Measurements from ENCODE around the gene FGF13. TPM values are rescaled to one million over a fixed set of nuclear protein-coding genes. Genes with fewer than 3 reads are reported as not detected.
A peak's percentile ranks its signal among the peaks of the same experiment; 100 is the strongest.

The FGF13 gene
- total RNA-seq = not detected

- Mint-ChIP-seq H3K4me3 (no peak within 1 kb of the TSS), H3K36me3 (ENCODE audit: low read depth) (no peaks in the 10 kb centered on the region), H3K27me3 (ENCODE audit: low read depth) (peaks cover 21% of the 10 kb centered on the region), H3K9me3 (ENCODE audit: insufficient read depth) (no peaks in the 10 kb centered on the region), H3K4me1 (ENCODE audit: low read depth) (no peaks in the 10 kb centered on the region), H3K27ac (no peak within 1 kb of the TSS)
- CTCF ChIA-PET = no interaction called here
- ATAC-seq = no peak
- POLR2A ChIA-PET = no interaction called here
- no peak for DNase-seq
Observed at GRCh38 chrX:138711399-138712347, at the start of gene FGF13. FGF13 (minus strand) TSS chrX:138711717; CDS start chrX:138711003, 714 bp downstream.

DNA sequence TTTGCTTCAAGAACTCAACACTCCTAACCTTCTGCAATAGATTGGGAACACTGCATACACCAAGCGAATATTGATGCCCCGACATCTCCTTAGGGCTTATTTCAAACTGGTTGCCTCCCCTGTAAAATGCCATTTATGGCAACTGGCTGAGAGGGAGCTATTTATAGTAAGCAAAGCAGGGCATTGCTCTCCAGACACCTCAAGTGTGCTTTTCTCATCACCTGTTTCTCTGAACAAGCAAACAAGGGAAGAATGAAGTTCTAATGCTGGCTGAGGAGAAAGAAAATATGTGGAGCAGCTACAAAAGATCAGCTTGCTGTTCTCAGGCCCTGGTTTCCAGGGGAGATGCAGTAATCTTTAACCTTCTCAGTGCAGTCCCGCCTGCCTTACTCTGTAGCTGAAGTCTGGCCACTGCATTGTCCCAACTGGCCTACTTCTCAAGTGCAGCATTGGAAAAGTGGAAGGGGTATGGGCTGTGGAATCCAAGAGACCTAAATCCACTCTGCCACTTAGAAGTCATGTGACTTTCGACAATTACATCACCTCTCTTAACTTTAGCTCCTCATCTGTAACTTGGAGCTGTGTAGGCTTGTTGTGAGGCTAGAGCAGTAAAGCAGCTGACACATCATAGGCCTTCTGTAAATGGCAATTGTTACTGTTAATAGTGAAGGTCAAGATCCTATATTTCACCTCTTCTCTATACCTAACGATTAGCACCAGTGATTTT lies 47.9 kb upstream of the FGF13 start:
- H3K27ac Mint-ChIP-seq = no peak overlapping the region
- POLR2A ChIA-PET = no interaction called here

GRCh38 chrX:138756234-138756633 lies 44.7 kb upstream of the FGF13 start:
- no peak overlapping the region for H3K27ac Mint-ChIP-seq
- no peak overlapping the region for H3K4me3 Mint-ChIP-seq
- no peak for DNase-seq
- no peaks in the 10 kb centered on the region for H3K36me3 Mint-ChIP-seq (ENCODE audit: low read depth)
- ChIA-PET CTCF (no interaction called here), POLR2A (no interaction called here)
- no peak for ATAC-seq
- no peaks in the 10 kb centered on the region for H3K27me3 Mint-ChIP-seq (ENCODE audit: low read depth)
- H3K9me3 Mint-ChIP-seq (ENCODE audit: insufficient read depth) = no peaks in the 10 kb centered on the region
- H3K4me1 Mint-ChIP-seq (ENCODE audit: low read depth) = no peaks in the 10 kb centered on the region

More for the DNA sequence above, 47.9 kb upstream of the FGF13 start:
- Mint-ChIP-seq H3K4me3 (no peak overlapping the region), H3K4me1 (ENCODE audit: low read depth) (no peaks in the 10 kb centered on the region), H3K9me3 (ENCODE audit: insufficient read depth) (no peaks in the 10 kb centered on the region), H3K27me3 (ENCODE audit: low read depth) (no peaks in the 10 kb centered on the region), H3K36me3 (ENCODE audit: low read depth) (no peaks in the 10 kb centered on the region)
- CTCF ChIA-PET = no interaction called here
- DNase-seq (no peak), ATAC-seq (no peak)

GRCh38 chrX:138754861-138755260 lies 43.3 kb upstream of the FGF13 start:
- no peaks in the 10 kb centered on the region for H3K4me1 Mint-ChIP-seq (ENCODE audit: low read depth)
- no peaks in the 10 kb centered on the region for H3K27me3 Mint-ChIP-seq (ENCODE audit: low read depth)
- no peak overlapping the region for H3K27ac Mint-ChIP-seq
- no peaks in the 10 kb centered on the region for H3K9me3 Mint-ChIP-seq (ENCODE audit: insufficient read depth)
- no peak for ATAC-seq
- H3K36me3 Mint-ChIP-seq (ENCODE audit: low read depth) = no peaks in the 10 kb centered on the region
- POLR2A ChIA-PET = no interaction called here
- DNase-seq = no peak
- CTCF ChIA-PET = no interaction called here
- H3K4me3 Mint-ChIP-seq = no peak overlapping the region

DNA sequence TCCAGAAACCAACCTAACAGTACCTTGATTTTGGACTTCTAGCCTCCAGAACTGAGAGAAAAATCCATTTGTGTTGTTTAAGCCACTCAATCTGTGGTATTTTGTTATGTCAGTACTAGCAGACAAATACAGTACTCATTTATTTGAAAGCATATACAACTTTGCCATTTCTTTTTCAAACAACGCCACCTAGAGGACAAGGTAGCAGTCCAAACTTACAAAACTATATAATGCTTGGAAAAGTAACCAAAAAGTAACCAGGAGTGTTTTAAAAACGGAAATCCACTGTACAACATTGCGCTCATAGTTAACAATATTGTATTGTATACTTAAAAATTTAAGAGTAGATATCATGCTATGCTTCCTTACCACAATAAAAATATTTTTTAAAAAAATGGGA lies 37.0 kb upstream of the FGF13 start:
- H3K9me3 Mint-ChIP-seq (ENCODE audit: insufficient read depth) = no peaks in the 10 kb centered on the region
- DNase-seq = no peak
- ATAC-seq = no peak
- CTCF ChIA-PET = interaction anchor here (1.2 kb wide), 1 partner anchor 10 kb away, joined by 3 read pairs; no protein-coding TSS in a partner anchor
- no peaks in the 10 kb centered on the region for H3K27me3 Mint-ChIP-seq (ENCODE audit: low read depth)
- POLR2A ChIA-PET = no interaction called here
- H3K27ac Mint-ChIP-seq = no peak overlapping the region
- no peak overlapping the region for H3K4me3 Mint-ChIP-seq
- H3K4me1 Mint-ChIP-seq (ENCODE audit: low read depth) = no peaks in the 10 kb centered on the region
- no peaks in the 10 kb centered on the region for H3K36me3 Mint-ChIP-seq (ENCODE audit: low read depth)

DNA sequence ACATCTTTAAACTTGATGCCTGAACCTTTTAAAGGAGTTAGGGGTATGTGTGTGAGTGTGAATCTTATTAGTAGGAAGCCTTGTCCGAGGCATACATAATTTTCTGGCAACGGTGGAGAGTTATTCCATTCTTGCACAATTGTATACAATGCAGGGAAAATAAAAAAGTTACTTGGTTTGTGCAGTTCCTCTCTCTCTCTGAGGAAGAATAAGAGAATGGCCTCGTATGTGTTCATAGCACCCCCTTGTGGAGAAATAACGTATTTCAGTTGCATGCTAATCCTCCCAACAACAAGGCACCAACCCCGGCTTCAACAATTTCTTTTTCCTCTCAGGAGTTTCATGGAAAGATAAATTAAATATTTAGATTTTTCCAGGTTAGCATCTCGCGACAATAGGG lies 33.7 kb upstream of the FGF13 start:
- no peaks in the 10 kb centered on the region for H3K27me3 Mint-ChIP-seq (ENCODE audit: low read depth)
- ATAC-seq (no peak), DNase-seq (peak; percentile 21)
- H3K36me3 Mint-ChIP-seq (ENCODE audit: low read depth) = no peaks in the 10 kb centered on the region
- H3K27ac Mint-ChIP-seq = no peak overlapping the region
- ChIA-PET POLR2A (no interaction called here), CTCF (no interaction called here)
- H3K4me3 Mint-ChIP-seq = no peak overlapping the region
- H3K4me1 Mint-ChIP-seq (ENCODE audit: low read depth) = no peaks in the 10 kb centered on the region
- H3K9me3 Mint-ChIP-seq (ENCODE audit: insufficient read depth) = no peaks in the 10 kb centered on the region

DNA sequence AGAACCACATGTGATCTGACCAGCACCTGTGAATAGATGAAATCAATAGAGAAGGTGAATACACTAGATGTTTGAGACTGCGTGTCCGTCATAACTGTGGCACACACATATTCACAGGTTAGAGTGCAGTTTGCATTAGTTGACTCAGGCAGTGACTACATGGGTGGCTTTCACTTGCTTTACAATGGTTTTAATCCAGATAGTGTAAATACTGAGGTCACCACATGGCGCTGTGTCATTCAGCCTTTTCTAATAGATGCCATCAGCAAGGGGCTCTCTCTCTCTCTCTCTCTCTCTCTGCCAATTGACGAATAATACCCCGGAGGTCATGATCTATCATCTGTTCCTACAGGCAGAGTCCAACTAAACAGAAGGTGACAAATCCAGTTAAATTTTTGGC lies 30.7 kb upstream of the FGF13 start:
- H3K36me3 Mint-ChIP-seq (ENCODE audit: low read depth) = no peaks in the 10 kb centered on the region
- no peak overlapping the region for H3K4me3 Mint-ChIP-seq
- no peaks in the 10 kb centered on the region for H3K4me1 Mint-ChIP-seq (ENCODE audit: low read depth)
- H3K9me3 Mint-ChIP-seq (ENCODE audit: insufficient read depth) = no peaks in the 10 kb centered on the region
- DNase-seq (no peak), ATAC-seq (no peak)
- POLR2A ChIA-PET = no interaction called here
- CTCF ChIA-PET = no interaction called here
- no peaks in the 10 kb centered on the region for H3K27me3 Mint-ChIP-seq (ENCODE audit: low read depth)
- H3K27ac Mint-ChIP-seq = no peak overlapping the region

GRCh38 chrX:138740341-138740740 lies 28.8 kb upstream of the FGF13 start:
- ChIA-PET POLR2A (no interaction called here), CTCF (no interaction called here)
- DNase-seq = no peak
- no peaks in the 10 kb centered on the region for H3K36me3 Mint-ChIP-seq (ENCODE audit: low read depth)
- no peak for ATAC-seq
- H3K27ac Mint-ChIP-seq = no peak overlapping the region
- H3K9me3 Mint-ChIP-seq (ENCODE audit: insufficient read depth) = no peaks in the 10 kb centered on the region
- no peak overlapping the region for H3K4me3 Mint-ChIP-seq
- H3K4me1 Mint-ChIP-seq (ENCODE audit: low read depth) = no peaks in the 10 kb centered on the region
- H3K27me3 Mint-ChIP-seq (ENCODE audit: low read depth) = no peaks in the 10 kb centered on the region

- POLR2A ChIA-PET = no interaction called here
- Mint-ChIP-seq H3K9me3 (ENCODE audit: insufficient read depth) (no peaks in the 10 kb centered on the region), H3K27me3 (ENCODE audit: low read depth) (no peaks in the 10 kb centered on the region), H3K27ac (no peak overlapping the region), H3K4me3 (no peak overlapping the region), H3K36me3 (ENCODE audit: low read depth) (no peaks in the 10 kb centered on the region), H3K4me1 (ENCODE audit: low read depth) (no peaks in the 10 kb centered on the region)
- DNase-seq (no peak), ATAC-seq (no peak)
- CTCF ChIA-PET = no interaction called here
Observed at GRCh38 chrX:138723301-138723700, 11.8 kb upstream of the FGF13 start.

- Mint-ChIP-seq H3K4me3 (no peak overlapping the region), H3K27me3 (ENCODE audit: low read depth) (no peaks in the 10 kb centered on the region), H3K9me3 (ENCODE audit: insufficient read depth) (no peaks in the 10 kb centered on the region), H3K27ac (no peak overlapping the region), H3K4me1 (ENCODE audit: low read depth) (no peaks in the 10 kb centered on the region), H3K36me3 (ENCODE audit: low read depth) (no peaks in the 10 kb centered on the region)
- POLR2A ChIA-PET = no interaction called here
- CTCF ChIA-PET = no interaction called here
- no peak for DNase-seq
- no peak for ATAC-seq
Observed at GRCh38 chrX:138719396-138719795, 7.9 kb upstream of the FGF13 start.

DNA sequence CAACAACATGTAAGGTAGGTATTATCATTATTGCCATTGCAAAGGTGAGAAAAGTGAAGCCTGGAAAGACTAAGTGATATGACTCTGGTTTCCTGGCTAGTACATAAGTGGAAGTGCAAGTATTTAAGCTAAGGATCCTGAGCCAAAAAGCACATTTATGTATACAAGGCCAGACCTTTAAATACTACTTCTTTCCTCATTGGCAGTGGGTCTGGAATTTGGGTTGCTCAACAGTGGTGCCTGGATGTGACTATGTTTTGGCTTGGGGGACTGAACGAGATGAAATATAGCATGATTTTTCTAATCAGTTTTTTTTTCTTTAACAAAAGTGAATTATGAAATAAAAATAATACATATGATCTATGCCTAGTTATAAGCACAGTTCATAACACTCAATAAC lies 7.4 kb upstream of the FGF13 start:
- H3K27me3 Mint-ChIP-seq (ENCODE audit: low read depth) = no peaks in the 10 kb centered on the region
- DNase-seq = no peak
- H3K4me3 Mint-ChIP-seq = no peak overlapping the region
- H3K9me3 Mint-ChIP-seq (ENCODE audit: insufficient read depth) = no peaks in the 10 kb centered on the region
- no peak overlapping the region for H3K27ac Mint-ChIP-seq
- ChIA-PET POLR2A (no interaction called here), CTCF (no interaction called here)
- no peaks in the 10 kb centered on the region for H3K4me1 Mint-ChIP-seq (ENCODE audit: low read depth)
- no peak for ATAC-seq
- no peaks in the 10 kb centered on the region for H3K36me3 Mint-ChIP-seq (ENCODE audit: low read depth)

GRCh38 chrX:138710866-138711341 lies 613 bp downstream of the FGF13 start:
- CTCF ChIA-PET = no interaction called here
- Mint-ChIP-seq H3K36me3 (ENCODE audit: low read depth) (no peaks in the 10 kb centered on the region), H3K27me3 (ENCODE audit: low read depth) (peaks cover 21% of the 10 kb centered on the region), H3K4me1 (ENCODE audit: low read depth) (no peaks in the 10 kb centered on the region), H3K9me3 (ENCODE audit: insufficient read depth) (no peaks in the 10 kb centered on the region), H3K27ac (no peak overlapping the region), H3K4me3 (no peak overlapping the region)
- DNase-seq = no peak
- POLR2A ChIA-PET = no interaction called here
- ATAC-seq = no peak
